NCI-H1105 treated with DMSO at 0.1 percent for 48 hours (cell line): ENCODE measurements around the gene TAF11L5.
"Not testable (repeated sequence)": the region's sequence is repeated elsewhere in the genome, so short reads cannot be mapped to it uniquely, and the experiment has no call there.

Experiments used
- DNase-seq: peaks from one replicate; lab custom pipeline; 2025; lab: John Stamatoyannopoulos, UW

TAF11L5 gene

GRCh38 chr5:17524935-17525334 is at the start of gene TAF11L5:
TSS of gene TAF11L5 (plus strand) at chr5:17525235.
- not testable (repeated sequence) for DNase-seq

- no peak for DNase-seq
Observed at GRCh38 chr5:17477043-17477442, 48.0 kb upstream of the TAF11L5 start.

- DNase-seq: no peak
Observed at GRCh38 chr5:17477573-17478265, 47.3 kb upstream of the TAF11L5 start.

- DNase-seq: no peak
Observed at GRCh38 chr5:17481378-17481777, 43.7 kb upstream of the TAF11L5 start.

GRCh38 chr5:17482790-17483189 is 42.2 kb upstream of the TAF11L5 start:
- no peak for DNase-seq

- not testable (repeated sequence) for DNase-seq
Observed at GRCh38 chr5:17486464-17487173, 38.4 kb upstream of the TAF11L5 start.

- DNase-seq: no peak
Observed at GRCh38 chr5:17487174-17487512, 37.9 kb upstream of the TAF11L5 start.

- DNase-seq: not testable (repeated sequence)
Observed at GRCh38 chr5:17491257-17491656, 33.8 kb upstream of the TAF11L5 start.

- no peak for DNase-seq
Observed at GRCh38 chr5:17492770-17493169, 32.3 kb upstream of the TAF11L5 start.

GRCh38 chr5:17497446-17497845 is 27.6 kb upstream of the TAF11L5 start:
- no peak for DNase-seq

- not testable (repeated sequence) for DNase-seq
Observed at GRCh38 chr5:17497931-17498330, 27.1 kb upstream of the TAF11L5 start, which contains the start of gene TAF11L2. TSS of gene TAF11L2 (plus strand) at chr5:17498231.

- no peak for DNase-seq
Observed at GRCh38 chr5:17511775-17512325, 13.2 kb upstream of the TAF11L5 start.

GRCh38 chr5:17517526-17517925 is 7.5 kb upstream of the TAF11L5 start:
- not testable (repeated sequence) for DNase-seq

- not testable (repeated sequence) for DNase-seq
Observed at GRCh38 chr5:17518067-17518466, 7.0 kb upstream of the TAF11L5 start, which contains the start of gene TAF11L3. TSS of gene TAF11L3 (plus strand) at chr5:17518367.

- not testable (repeated sequence) for DNase-seq
Observed at GRCh38 chr5:17519508-17519907, 5.5 kb upstream of the TAF11L5 start.

- not testable (repeated sequence) for DNase-seq
Observed at GRCh38 chr5:17521501-17521900, 3.5 kb upstream of the TAF11L5 start, which contains the start of gene TAF11L4. TSS of gene TAF11L4 (plus strand) at chr5:17521801.

- DNase-seq: not testable (repeated sequence)
Observed at GRCh38 chr5:17526504-17526903, 1.5 kb downstream of the TAF11L5 start.

- DNase-seq: not testable (repeated sequence)
Observed at GRCh38 chr5:17528369-17528768, 3.3 kb downstream of the TAF11L5 start, which contains the start of gene TAF11L6. TSS of gene TAF11L6 (plus strand) at chr5:17528669.
